GM23338 (cell line): ENCODE data around the gene GMPR. TPM values are rescaled to one million over a fixed set of nuclear protein-coding genes. Genes with fewer than 3 reads are reported as not detected.

Experiments used
- CREB1 ChIP-seq: fragments of 250-450 bp; sonication (Bioruptor Pico); IDR thresholded peaks from 2 replicates; pipeline ENCODE4 v1.5.0; 2020; ENCODE audit warnings: low read depth, mild to moderate bottlenecking, moderate library complexity
- EZH2phosphoT487 ChIP-seq: fragments of 200-600 bp; sonication (generic); IDR thresholded peaks from one replicate; pipeline ENCODE4 v1.8.1; 2018; ENCODE audit warnings: antibody characterized with exemption; ENCODE audit not compliant: unreplicated experiment
- NANOG ChIP-seq: IDR thresholded peaks from 2 replicates; pipeline ENCODE4 v1.6.1; 2016; ENCODE audit warnings: antibody characterized with exemption, borderline replicate concordance
- POLR2AphosphoS5 ChIP-seq: IDR thresholded peaks from 2 replicates; pipeline ENCODE4 v1.6.1; 2016; ENCODE audit warnings: antibody characterized with exemption, low read depth
- ZNF331 ChIP-seq: fragments of 250-450 bp; sonication (Bioruptor Pico); IDR thresholded peaks from 2 replicates; pipeline ENCODE4 v1.5.0; 2020; ENCODE audit warnings: low read depth, mild to moderate bottlenecking, moderate library complexity
- ZNF462 ChIP-seq: fragments of 250-450 bp; sonication (Bioruptor Pico); IDR thresholded peaks from 2 replicates; pipeline ENCODE4 v1.5.0; 2020; ENCODE audit warnings: mild to moderate bottlenecking, moderate library complexity
- polyA plus RNA-seq: library from polyadenylated mRNA; unstranded; fragments of >200 nt; fragmentation: Nextera tagmentation; extraction: Ambion mirVana; gene quantifications from 2 replicates; pipeline ENCODE4 v1.2.1, GENCODE V29; 2016
- total RNA-seq: library from RNA; depleted of rRNA; stranded (reverse); fragments of >200 nt; shearing (Covaris generic); gene quantifications from 2 replicates; pipeline ENCODE4 v1.2.3, GENCODE V29; 2014
- TF ChIP-seq, protein P1 (sequence below), 2 experiments: fragments of 200-600 bp in 1 of 2; sonication (generic) in 1 of 2; conservative IDR thresholded peaks; 2 replicates each; pipeline versions ENCODE4 v1.5.1 to v1.6.1; 2016 to 2017; ENCODE audit warnings: antibody characterized with exemption in 2 of 2, low read depth in 2 of 2, mild to moderate bottlenecking in 2 of 2, moderate library complexity in 1 of 2

The GMPR gene
- total and polyA plus RNA-seq, 2 experiments from 2014 or later, result 0.23 to 0.35 TPM

- no peak for TF ChIP-seq ZNF462 (CRISPR knock-in tag)
- TF ChIP-seq POLR2AphosphoS5, result no peak
- no peak for TF ChIP-seq NANOG
- no peak for TF ChIP-seq EZH2phosphoT487
- no peak for TF ChIP-seq CREB1 (CRISPR knock-in tag)
- no peak for TF ChIP-seq ZNF331 (CRISPR knock-in tag)
- TF ChIP-seq, protein P1, sequence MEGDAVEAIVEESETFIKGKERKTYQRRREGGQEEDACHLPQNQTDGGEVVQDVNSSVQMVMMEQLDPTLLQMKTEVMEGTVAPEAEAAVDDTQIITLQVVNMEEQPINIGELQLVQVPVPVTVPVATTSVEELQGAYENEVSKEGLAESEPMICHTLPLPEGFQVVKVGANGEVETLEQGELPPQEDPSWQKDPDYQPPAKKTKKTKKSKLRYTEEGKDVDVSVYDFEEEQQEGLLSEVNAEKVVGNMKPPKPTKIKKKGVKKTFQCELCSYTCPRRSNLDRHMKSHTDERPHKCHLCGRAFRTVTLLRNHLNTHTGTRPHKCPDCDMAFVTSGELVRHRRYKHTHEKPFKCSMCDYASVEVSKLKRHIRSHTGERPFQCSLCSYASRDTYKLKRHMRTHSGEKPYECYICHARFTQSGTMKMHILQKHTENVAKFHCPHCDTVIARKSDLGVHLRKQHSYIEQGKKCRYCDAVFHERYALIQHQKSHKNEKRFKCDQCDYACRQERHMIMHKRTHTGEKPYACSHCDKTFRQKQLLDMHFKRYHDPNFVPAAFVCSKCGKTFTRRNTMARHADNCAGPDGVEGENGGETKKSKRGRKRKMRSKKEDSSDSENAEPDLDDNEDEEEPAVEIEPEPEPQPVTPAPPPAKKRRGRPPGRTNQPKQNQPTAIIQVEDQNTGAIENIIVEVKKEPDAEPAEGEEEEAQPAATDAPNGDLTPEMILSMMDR (conservative IDR thresholded peaks at IDR 0.05; ENCODE audit: low read depth in 2 of 2), result no peak
Measured at GRCh38 chr6:16228709-16229665, 9.4 kb upstream of the GMPR start (continued).
